Neural crest cell (in vitro differentiated cells): ENCODE data around the gene IZUMO4. TPM values are rescaled to one million over a fixed set of nuclear protein-coding genes. Genes with fewer than 3 reads are reported as not detected.

ENCODE experiments used
- DNase-seq: peaks from one replicate; pipeline ENCODE4 v3.0.0; 2021; ENCODE audit warnings: low read depth, mixed read lengths, low spot score
- H3K27ac Mint-ChIP-seq: one replicate; pipeline ENCODE4 v1.8.0; 2021; ENCODE audit warnings: mild to moderate bottlenecking, mixed read lengths; ENCODE audit not compliant: unreplicated experiment
- H3K27me3 Mint-ChIP-seq: 2 replicates; pipeline ENCODE4 v1.8.0; 2021; ENCODE audit warnings: low read depth, mild to moderate bottlenecking, mixed read lengths
- H3K36me3 Mint-ChIP-seq: 2 replicates; pipeline ENCODE4 v1.8.0; 2021; ENCODE audit warnings: low read depth, mild to moderate bottlenecking, mixed read lengths
- H3K4me1 Mint-ChIP-seq: 2 replicates; pipeline ENCODE4 v1.8.0; 2021; ENCODE audit warnings: mixed read lengths
- H3K4me3 Mint-ChIP-seq: one replicate; pipeline ENCODE4 v1.8.0; 2021; ENCODE audit warnings: mild to moderate bottlenecking, mixed read lengths
- H3K9me3 Mint-ChIP-seq: 2 replicates; pipeline ENCODE4 v1.8.0; 2021; ENCODE audit warnings: mixed read lengths
- CTCF ChIP-seq: fragments of 200-600 bp; sonication (generic); conservative IDR thresholded peaks from 2 replicates; pipeline ENCODE4 v1.5.0; 2021; ENCODE audit warnings: antibody characterized with exemption, mild to moderate bottlenecking
- total RNA-seq: library from RNA; stranded (reverse); gene quantifications from 2 replicates; pipeline ENCODE4 v1.2.1, GENCODE V29; 2021

IZUMO4 gene
- total RNA-seq, 1 donor from 2014 or later = 5.6 TPM

DNA sequence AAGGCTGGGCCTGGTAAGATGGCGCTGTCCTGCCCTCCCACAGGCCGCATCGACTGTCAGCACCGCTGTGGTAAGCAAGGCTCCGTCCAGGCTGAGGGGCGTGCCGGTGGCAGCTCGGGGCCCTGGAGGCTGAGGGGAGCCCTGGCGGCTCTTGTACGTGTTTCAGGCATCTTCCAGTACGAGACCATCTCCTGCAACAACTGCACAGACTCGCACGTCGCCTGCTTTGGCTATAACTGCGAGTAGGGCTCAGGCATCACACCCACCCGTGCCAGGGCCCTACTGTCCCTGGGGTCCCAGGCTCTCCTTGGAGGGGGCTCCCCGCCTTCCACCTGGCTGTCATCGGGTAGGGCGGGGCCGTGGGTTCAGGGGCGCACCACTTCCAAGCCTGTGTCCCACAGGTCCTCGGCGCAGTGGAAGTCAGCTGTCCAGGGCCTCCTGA, 1.2 kb downstream of the IZUMO4 start:
- DNase-seq = no peak
- Mint-ChIP-seq H3K4me1 (peaks cover 16% of the 10 kb centered on the region), H3K27me3 (peaks cover 4% of the 10 kb centered on the region), H3K27ac (no peak overlapping the region), H3K4me3 (peak overlapping the region; percentile 44), H3K36me3 (peaks cover 7% of the 10 kb centered on the region), H3K9me3 (no peaks in the 10 kb centered on the region)
- TF ChIP-seq CTCF = no peak

- Mint-ChIP-seq H3K4me3 (no peak overlapping the region), H3K27ac (no peak overlapping the region), H3K27me3 (peaks cover 4% of the 10 kb centered on the region), H3K36me3 (peaks cover 12% of the 10 kb centered on the region), H3K4me1 (peaks cover 15% of the 10 kb centered on the region), H3K9me3 (no peaks in the 10 kb centered on the region)
- no peak for TF ChIP-seq CTCF
- no peak for DNase-seq
Measured at GRCh38 chr19:2099054-2099501, 2.4 kb downstream of the IZUMO4 start.

DNA sequence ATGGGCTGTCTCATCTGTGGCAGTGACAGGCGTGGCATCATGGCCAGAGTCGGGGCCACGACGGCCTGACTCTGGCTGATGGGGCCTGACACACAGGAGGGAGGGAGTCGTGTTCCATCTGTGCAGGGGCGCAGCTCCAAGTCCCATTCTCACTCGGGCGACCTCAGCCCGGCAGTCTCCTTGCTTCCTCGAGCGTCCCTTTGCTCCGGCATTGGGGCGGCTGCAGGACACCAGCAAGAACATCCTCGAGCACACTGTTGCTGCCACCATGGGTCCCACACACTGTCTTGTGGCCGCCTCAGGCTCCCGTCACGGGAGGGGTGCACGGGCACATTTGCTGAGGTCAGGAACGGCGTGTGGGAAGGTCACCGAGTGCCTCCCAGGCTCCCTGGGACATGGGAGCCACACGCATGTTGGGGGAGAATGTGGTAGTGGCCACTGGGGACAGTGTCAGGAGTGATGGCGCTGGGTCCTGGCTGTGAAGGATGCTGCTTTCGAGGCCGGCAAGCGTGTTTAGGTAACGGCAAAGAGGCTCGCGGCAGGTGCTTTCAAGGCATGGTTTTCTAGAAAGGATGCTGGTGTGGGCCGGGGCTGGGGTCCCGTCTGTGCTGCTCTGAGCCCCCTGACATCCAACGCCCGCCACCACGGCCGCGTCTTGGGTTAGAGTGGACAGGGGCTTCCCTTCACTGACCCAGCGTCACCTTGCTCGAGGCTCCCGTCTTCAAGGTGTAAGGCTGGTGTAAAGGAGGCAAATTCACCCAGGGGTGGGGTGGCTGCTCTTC, 3.4 kb downstream of the IZUMO4 start:
- Mint-ChIP-seq H3K4me3 (no peak overlapping the region), H3K36me3 (peaks cover 19% of the 10 kb centered on the region), H3K27me3 (peaks cover 2% of the 10 kb centered on the region), H3K4me1 (peaks cover 4% of the 10 kb centered on the region), H3K27ac (no peak overlapping the region), H3K9me3 (no peaks in the 10 kb centered on the region)
- DNase-seq = no peak
- TF ChIP-seq CTCF = no peak

- no peak for DNase-seq
- Mint-ChIP-seq H3K36me3 (peaks cover 25% of the 10 kb centered on the region), H3K4me1 (peaks cover 4% of the 10 kb centered on the region), H3K9me3 (no peaks in the 10 kb centered on the region), H3K27ac (no peak overlapping the region), H3K4me3 (no peak overlapping the region), H3K27me3 (peaks cover 2% of the 10 kb centered on the region)
- no peak for TF ChIP-seq CTCF
Measured at GRCh38 chr19:2100719-2101061, 4.0 kb downstream of the IZUMO4 start.

- H3K4me1 Mint-ChIP-seq = peaks cover 4% of the 10 kb centered on the region
- H3K27me3 Mint-ChIP-seq = peaks cover 2% of the 10 kb centered on the region
- H3K27ac Mint-ChIP-seq = no peak overlapping the region
- no peak for TF ChIP-seq CTCF
- peaks cover 30% of the 10 kb centered on the region for H3K36me3 Mint-ChIP-seq
- H3K9me3 Mint-ChIP-seq = no peaks in the 10 kb centered on the region
- no peak for DNase-seq
- H3K4me3 Mint-ChIP-seq = peak overlapping the region; percentile 47
Measured at GRCh38 chr19:2101417-2102335, 5.0 kb downstream of the IZUMO4 start.
